Testis (tissue), 2 donors: ENCODE results near the gene STK39.

Experiments
- POLR2A ChIP-seq: fragments of 450-650 bp; IDR thresholded peaks from one replicate; pipeline ENCODE4 v1.6.1; 2017; ENCODE audit warnings: antibody characterized with exemption, mild to moderate bottlenecking, moderate library complexity
- TF ChIP-seq, protein P1 (sequence below), 3 experiments: fragments of 450-650 bp in 2 of 3; fragments of 200-600 bp in 1 of 3; sonication (generic) in 1 of 3; IDR thresholded peaks; one replicate each; pipeline ENCODE4 v1.5.1; 2016 to 2019; ENCODE audit warnings: antibody characterized with exemption in 3 of 3, mild to moderate bottlenecking in 2 of 3, moderate library complexity in 1 of 3

DNA sequence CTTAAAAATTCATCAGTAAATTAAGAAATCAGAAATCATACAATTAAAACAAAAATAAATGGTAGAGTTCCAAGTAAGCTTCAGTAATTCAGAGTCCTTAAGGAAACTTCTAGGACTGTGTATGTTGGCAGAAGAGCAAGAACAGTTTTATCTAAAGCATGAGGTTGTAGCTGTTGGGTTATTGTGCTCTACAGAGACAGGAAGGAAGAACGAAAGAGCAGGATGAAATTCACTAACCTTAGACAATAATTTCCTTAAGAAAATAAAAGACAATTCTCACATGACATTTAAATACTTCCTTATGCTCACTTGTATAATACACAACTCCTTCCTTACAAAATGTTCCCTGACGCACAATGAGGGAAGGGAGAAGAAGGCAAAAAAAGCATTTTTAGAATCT is 133.4 kb downstream of the STK39 start:
- TF ChIP-seq, protein P1, sequence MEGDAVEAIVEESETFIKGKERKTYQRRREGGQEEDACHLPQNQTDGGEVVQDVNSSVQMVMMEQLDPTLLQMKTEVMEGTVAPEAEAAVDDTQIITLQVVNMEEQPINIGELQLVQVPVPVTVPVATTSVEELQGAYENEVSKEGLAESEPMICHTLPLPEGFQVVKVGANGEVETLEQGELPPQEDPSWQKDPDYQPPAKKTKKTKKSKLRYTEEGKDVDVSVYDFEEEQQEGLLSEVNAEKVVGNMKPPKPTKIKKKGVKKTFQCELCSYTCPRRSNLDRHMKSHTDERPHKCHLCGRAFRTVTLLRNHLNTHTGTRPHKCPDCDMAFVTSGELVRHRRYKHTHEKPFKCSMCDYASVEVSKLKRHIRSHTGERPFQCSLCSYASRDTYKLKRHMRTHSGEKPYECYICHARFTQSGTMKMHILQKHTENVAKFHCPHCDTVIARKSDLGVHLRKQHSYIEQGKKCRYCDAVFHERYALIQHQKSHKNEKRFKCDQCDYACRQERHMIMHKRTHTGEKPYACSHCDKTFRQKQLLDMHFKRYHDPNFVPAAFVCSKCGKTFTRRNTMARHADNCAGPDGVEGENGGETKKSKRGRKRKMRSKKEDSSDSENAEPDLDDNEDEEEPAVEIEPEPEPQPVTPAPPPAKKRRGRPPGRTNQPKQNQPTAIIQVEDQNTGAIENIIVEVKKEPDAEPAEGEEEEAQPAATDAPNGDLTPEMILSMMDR (IDR thresholded peaks at IDR 0.05), result no peak
- TF ChIP-seq POLR2A, result no peak
